22Rv1 (cell line): ENCODE data around the gene KSR2.
"Not testable (repeated sequence)": the region's sequence is repeated elsewhere in the genome, so short reads cannot be mapped to it uniquely, and the experiment has no call there.

Experiments used
- H3K27ac ChIP-seq: fragments of 450-650 bp; 2 replicates; pipeline ENCODE4 v1.5.1; 2017
- ZFX ChIP-seq: fragments of 450-650 bp; IDR thresholded peaks from 2 replicates; pipeline ENCODE4 v1.6.1; 2017; ENCODE audit warnings: antibody characterized with exemption, borderline replicate concordance
- TF ChIP-seq, protein P1 (sequence below): fragments of 450-650 bp; IDR thresholded peaks from 2 replicates; pipeline ENCODE4 v1.5.1; 2017; ENCODE audit warnings: mild to moderate bottlenecking

KSR2 gene

DNA sequence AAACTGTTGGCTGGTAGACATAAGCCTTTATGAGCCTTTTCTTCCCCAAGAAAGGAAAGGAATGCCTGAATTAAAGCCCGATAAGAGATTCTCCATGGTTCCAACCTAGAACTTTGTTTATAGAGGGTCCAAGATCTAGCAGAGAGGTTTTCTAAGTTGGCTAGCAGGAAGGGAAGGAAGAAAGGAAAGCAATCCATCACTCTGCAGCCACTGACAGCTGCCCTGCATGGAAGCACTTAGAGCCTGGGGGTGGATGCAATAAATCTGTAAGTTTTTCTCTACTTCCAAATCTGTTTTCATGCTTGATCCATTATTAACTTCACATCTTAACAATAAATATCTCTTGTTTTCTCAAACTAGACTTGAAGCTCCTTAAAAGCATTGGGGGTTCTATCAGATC, 224.4 kb downstream of the KSR2 start:
- no peak overlapping the region for H3K27ac ChIP-seq
- TF ChIP-seq, protein P1, sequence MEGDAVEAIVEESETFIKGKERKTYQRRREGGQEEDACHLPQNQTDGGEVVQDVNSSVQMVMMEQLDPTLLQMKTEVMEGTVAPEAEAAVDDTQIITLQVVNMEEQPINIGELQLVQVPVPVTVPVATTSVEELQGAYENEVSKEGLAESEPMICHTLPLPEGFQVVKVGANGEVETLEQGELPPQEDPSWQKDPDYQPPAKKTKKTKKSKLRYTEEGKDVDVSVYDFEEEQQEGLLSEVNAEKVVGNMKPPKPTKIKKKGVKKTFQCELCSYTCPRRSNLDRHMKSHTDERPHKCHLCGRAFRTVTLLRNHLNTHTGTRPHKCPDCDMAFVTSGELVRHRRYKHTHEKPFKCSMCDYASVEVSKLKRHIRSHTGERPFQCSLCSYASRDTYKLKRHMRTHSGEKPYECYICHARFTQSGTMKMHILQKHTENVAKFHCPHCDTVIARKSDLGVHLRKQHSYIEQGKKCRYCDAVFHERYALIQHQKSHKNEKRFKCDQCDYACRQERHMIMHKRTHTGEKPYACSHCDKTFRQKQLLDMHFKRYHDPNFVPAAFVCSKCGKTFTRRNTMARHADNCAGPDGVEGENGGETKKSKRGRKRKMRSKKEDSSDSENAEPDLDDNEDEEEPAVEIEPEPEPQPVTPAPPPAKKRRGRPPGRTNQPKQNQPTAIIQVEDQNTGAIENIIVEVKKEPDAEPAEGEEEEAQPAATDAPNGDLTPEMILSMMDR = no peak
- no peak for TF ChIP-seq ZFX

DNA sequence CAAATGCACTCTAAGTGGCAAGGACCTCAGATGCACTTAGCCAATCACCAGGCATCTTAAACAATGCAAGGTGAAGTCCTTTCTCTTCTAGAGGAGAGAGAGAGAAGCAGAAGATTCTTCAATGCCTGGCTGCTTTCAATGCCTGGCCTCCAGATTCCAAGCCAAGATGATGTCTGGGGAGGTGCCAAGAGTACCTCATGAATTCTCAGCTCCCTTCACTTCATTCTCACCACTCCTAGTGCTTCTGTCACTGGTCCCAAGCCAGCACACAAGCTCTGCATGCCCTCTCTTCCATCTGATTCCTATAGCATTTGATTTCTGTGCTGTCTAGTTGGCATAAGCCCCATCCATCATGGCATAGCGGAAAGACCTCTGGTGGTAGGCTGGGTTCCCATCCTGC, 225.0 kb downstream of the KSR2 start:
- TF ChIP-seq ZFX = no peak
- TF ChIP-seq, protein P1 = no peak
- no peak overlapping the region for H3K27ac ChIP-seq

DNA sequence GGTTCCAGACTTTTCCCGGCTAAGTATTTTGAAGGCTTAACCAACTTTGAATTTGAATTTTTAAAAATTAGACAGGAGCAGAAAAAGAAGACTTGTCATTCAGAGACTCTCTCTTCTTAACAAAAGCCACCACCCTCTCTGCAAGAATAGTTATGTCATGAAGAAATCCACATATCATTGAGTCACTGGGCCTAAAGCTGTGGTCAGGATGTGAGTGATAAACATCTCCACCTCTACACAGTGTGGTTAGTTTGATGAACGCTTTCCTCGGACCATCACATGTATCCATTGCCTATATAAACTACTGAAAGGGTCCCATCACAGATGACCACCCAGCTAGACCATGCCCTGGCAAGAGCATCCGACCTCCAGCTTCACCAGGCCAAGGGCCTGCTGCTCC, 226.1 kb downstream of the KSR2 start:
- no peak overlapping the region for H3K27ac ChIP-seq

DNA sequence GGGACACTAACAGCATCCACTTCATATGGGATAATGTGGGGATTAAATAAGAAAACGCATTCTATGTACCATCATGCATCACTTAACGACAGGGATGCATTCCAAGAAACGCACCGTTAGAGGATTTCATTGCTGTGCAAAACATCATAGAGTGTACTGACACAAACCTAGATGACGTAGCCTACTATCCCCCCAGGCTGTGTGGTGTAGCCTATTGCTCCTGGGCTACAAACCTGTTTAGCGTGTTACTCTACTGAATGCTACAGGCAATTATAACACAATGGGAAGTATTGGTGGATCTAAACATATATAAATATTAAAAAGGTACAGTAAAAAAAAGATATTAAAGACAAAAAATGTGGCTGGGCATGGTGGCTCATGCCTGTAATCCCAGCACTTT, 230.6 kb downstream of the KSR2 start:
- H3K27ac ChIP-seq = no peak overlapping the region
- no peak for TF ChIP-seq ZFX
- TF ChIP-seq, protein P1 = no peak

More for the DNA sequence above, 226.1 kb downstream of the KSR2 start:
- TF ChIP-seq, protein P1 = no peak
- TF ChIP-seq ZFX = no peak

DNA sequence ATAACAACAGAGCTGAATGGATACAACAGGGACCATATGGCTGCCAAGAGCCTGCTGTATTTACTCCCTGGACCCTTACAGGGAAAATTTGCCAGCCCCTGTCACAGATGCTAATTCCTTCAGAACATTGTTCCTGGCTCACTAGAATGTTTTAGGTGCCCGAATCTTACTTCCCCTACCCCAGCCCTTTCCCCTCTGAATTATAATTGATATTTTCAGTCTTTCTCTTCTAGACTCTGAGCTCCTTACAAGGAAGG, 235.3 kb downstream of the KSR2 start:
- TF ChIP-seq, protein P1 = no peak
- no peak for TF ChIP-seq ZFX

DNA sequence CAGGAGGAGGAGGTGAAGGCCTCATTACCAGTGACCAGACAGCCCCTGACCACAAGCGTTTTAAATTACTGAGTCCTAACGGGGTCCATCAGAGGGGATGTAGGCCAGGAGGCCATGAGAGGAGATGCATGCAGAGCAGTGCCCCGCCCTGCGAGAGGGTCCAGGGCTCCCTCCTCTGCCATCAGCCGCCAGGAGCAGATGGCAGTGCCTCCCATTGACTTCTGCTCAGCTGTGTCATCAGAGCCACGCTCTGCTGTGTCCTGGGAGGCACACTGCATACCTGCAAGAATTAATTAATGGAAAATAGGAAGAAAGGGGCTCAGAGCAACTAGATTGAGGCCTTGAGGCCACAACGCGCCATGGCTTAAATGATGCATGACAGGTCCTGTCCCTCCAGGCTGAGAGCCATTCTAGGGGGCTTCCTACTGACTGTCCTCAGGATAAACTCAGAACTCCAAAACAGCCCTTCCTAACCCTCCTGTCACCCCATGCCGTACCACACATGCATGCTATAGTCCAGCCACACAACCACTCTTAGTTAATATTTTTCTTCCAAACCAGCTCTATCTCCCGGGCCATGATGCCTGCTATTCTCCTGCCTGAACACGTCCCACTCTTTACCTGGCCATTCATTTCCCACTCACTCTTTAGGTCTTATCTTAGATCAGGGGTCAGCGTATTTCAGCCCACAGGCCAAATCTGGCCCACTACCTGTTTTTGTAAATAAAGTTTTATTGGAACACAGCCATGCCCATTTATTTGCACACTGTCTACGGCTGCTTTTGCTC, 235.8 kb downstream of the KSR2 start:
- TF ChIP-seq, protein P1 = no peak
- TF ChIP-seq ZFX = no peak

More for the DNA sequence above, 235.3 kb downstream of the KSR2 start:
- H3K27ac ChIP-seq = no peak overlapping the region

DNA sequence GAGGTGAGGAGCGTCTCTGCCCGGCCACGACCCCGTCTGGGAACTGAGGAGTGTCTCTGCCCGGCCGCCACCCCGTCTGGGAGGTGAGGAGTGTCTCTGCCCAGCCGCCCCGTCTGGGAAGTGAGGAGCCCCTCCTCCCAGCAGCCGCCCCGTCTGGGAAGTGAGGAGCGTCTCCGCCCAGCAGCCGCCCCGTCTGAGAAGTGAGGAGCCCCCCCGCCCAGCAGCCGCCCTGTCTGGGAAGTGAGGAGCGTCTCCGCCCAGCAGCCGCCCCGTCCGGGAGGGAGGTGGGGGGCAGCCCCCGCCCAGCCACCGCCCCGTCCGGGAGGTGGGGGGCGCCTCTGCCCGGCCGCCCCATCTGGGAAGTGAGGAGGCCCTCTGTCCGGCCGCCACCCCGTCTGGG, 237.7 kb downstream of the KSR2 start:
- not testable (repeated sequence) for H3K27ac ChIP-seq

More for the DNA sequence above, 235.8 kb downstream of the KSR2 start:
- no peak overlapping the region for H3K27ac ChIP-seq

DNA sequence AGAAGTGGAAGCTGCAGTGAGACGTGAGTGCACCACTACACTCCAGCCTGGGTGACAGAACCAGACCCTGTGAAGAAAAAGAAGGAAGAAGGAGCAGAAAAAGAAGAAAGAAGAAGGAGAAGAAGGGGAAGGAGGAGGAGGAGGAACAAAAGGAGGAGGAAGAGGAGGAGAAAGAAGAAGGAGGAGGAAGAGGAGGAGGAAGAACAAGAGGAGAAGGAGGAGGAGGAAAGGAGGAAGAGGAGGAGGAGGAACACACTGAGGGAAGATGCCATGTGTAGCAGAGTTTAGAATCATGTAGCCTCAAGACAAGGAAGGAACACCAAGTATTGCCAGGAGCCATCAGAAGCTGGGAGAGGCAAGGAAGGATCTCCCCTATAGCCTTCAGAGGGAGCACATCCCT, 241.5 kb downstream of the KSR2 start:
- no peak overlapping the region for H3K27ac ChIP-seq
- TF ChIP-seq, protein P1 = no peak
- TF ChIP-seq ZFX = no peak
